Osteocyte (in vitro differentiated cells): ENCODE results near the gene GNG2. TPM values are rescaled to one million over a fixed set of nuclear protein-coding genes. Genes with fewer than 3 reads are reported as not detected.

ENCODE experiments used
- DNase-seq: peaks from one replicate; pipeline ENCODE4 v3.0.0; 2021; ENCODE audit warnings: mixed read lengths; ENCODE audit not compliant: unreplicated experiment; ENCODE audit errors: extremely low spot score
- H3K27ac Mint-ChIP-seq: one replicate; pipeline ENCODE4 v1.8.0; 2021; ENCODE audit warnings: mild to moderate bottlenecking, mixed read lengths; ENCODE audit not compliant: unreplicated experiment
- H3K27me3 Mint-ChIP-seq: one replicate; pipeline ENCODE4 v1.8.0; 2021; ENCODE audit warnings: mixed read lengths; ENCODE audit not compliant: unreplicated experiment
- H3K36me3 Mint-ChIP-seq: one replicate; pipeline ENCODE4 v1.8.0; 2021; ENCODE audit warnings: mixed read lengths; ENCODE audit not compliant: unreplicated experiment
- H3K4me1 Mint-ChIP-seq: one replicate; pipeline ENCODE4 v1.8.0; 2021; ENCODE audit warnings: mixed read lengths; ENCODE audit not compliant: unreplicated experiment
- H3K4me3 Mint-ChIP-seq: one replicate; pipeline ENCODE4 v1.8.0; 2021; ENCODE audit warnings: mild to moderate bottlenecking, moderate library complexity, mixed read lengths; ENCODE audit not compliant: unreplicated experiment
- H3K9me3 Mint-ChIP-seq: one replicate; pipeline ENCODE4 v1.8.0; 2021; ENCODE audit warnings: mixed read lengths; ENCODE audit not compliant: unreplicated experiment
- CTCF ChIP-seq: fragments of 200-600 bp; sonication (generic); IDR thresholded peaks from 2 replicates; pipeline ENCODE4 v1.5.0; 2021; ENCODE audit warnings: antibody characterized with exemption, mild to moderate bottlenecking, moderate library complexity
- total RNA-seq: library from RNA; stranded (reverse); gene quantifications from 2 replicates; pipeline ENCODE4 v1.2.1, GENCODE V29; 2021

GNG2 gene
- total RNA-seq, 1 donor from 2014 or later, result 3.9 TPM

- no peak overlapping the region for H3K27ac Mint-ChIP-seq
- no peaks in the 10 kb centered on the region for H3K27me3 Mint-ChIP-seq
- no peaks in the 10 kb centered on the region for H3K36me3 Mint-ChIP-seq
- DNase-seq, result no peak
- no peak for TF ChIP-seq CTCF
- H3K4me3 Mint-ChIP-seq, result no peak overlapping the region
- H3K4me1 Mint-ChIP-seq, result peaks cover 10% of the 10 kb centered on the region
- no peaks in the 10 kb centered on the region for H3K9me3 Mint-ChIP-seq
Measured at GRCh38 chr14:51877810-51878209, 17.4 kb downstream of the GNG2 start.

- no peaks in the 10 kb centered on the region for H3K27me3 Mint-ChIP-seq
- TF ChIP-seq CTCF, result no peak
- no peak overlapping the region for H3K4me3 Mint-ChIP-seq
- no peak for DNase-seq
- no peaks in the 10 kb centered on the region for H3K9me3 Mint-ChIP-seq
- H3K27ac Mint-ChIP-seq, result no peak overlapping the region
- no peaks in the 10 kb centered on the region for H3K36me3 Mint-ChIP-seq
- H3K4me1 Mint-ChIP-seq, result peaks cover 4% of the 10 kb centered on the region
Measured at GRCh38 chr14:51879170-51879569, 18.8 kb downstream of the GNG2 start.

GRCh38 chr14:51880835-51881580 lies 20.6 kb downstream of the GNG2 start:
- TF ChIP-seq CTCF, result no peak
- H3K4me3 Mint-ChIP-seq, result no peak overlapping the region
- no peaks in the 10 kb centered on the region for H3K36me3 Mint-ChIP-seq
- no peak for DNase-seq
- no peaks in the 10 kb centered on the region for H3K9me3 Mint-ChIP-seq
- no peaks in the 10 kb centered on the region for H3K27me3 Mint-ChIP-seq
- H3K27ac Mint-ChIP-seq, result no peak overlapping the region
- peaks cover 11% of the 10 kb centered on the region for H3K4me1 Mint-ChIP-seq

DNA sequence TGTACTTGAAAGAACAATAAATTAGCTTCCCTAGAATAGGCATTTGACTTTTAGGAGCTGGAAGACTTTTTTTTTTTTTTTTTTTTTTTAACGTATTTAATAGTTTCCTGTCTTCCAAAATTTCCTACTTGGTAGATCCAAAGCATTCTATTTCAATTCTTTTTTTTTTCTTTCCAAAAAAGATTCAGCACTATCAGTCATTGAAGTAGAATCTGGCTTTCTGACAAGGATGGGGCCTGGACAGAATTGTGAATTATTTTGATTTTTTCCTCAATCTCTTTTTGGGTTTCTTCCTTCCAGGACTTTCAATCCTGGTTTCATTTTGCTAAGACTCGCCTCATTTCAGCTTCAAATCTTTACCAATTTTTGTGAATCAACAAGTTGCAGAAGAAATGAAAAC lies 21.2 kb downstream of the GNG2 start:
- no peak for TF ChIP-seq CTCF
- Mint-ChIP-seq H3K9me3 (no peaks in the 10 kb centered on the region), H3K27ac (no peak overlapping the region), H3K27me3 (no peaks in the 10 kb centered on the region), H3K4me3 (no peak overlapping the region), H3K36me3 (no peaks in the 10 kb centered on the region), H3K4me1 (peaks cover 11% of the 10 kb centered on the region)
- DNase-seq, result no peak

DNA sequence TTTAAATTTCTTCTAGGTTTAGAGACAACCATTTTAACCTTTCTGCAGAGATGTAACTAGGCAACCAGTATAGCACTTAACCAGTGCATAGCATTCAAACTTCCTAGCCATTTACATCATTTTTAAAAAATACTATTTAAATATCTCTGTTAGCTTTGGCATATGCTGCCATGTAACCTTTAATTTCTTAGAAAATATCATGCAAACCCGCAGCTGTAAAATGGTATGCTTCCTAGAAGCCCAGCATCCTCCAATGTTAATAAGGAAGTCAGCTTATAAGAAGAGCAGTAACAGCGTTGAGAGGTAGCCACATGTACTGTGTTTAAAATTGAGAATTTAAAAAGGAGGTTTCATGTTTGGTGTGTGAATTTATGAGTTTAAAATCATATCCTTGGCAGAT lies 22.8 kb downstream of the GNG2 start:
- no peak overlapping the region for H3K27ac Mint-ChIP-seq
- no peak overlapping the region for H3K4me3 Mint-ChIP-seq
- H3K36me3 Mint-ChIP-seq, result no peaks in the 10 kb centered on the region
- H3K4me1 Mint-ChIP-seq, result peaks cover 11% of the 10 kb centered on the region
- no peak for TF ChIP-seq CTCF
- no peak for DNase-seq
- H3K27me3 Mint-ChIP-seq, result no peaks in the 10 kb centered on the region
- H3K9me3 Mint-ChIP-seq, result no peaks in the 10 kb centered on the region
